ENCODE data around the gene PYGO2.

DNA sequence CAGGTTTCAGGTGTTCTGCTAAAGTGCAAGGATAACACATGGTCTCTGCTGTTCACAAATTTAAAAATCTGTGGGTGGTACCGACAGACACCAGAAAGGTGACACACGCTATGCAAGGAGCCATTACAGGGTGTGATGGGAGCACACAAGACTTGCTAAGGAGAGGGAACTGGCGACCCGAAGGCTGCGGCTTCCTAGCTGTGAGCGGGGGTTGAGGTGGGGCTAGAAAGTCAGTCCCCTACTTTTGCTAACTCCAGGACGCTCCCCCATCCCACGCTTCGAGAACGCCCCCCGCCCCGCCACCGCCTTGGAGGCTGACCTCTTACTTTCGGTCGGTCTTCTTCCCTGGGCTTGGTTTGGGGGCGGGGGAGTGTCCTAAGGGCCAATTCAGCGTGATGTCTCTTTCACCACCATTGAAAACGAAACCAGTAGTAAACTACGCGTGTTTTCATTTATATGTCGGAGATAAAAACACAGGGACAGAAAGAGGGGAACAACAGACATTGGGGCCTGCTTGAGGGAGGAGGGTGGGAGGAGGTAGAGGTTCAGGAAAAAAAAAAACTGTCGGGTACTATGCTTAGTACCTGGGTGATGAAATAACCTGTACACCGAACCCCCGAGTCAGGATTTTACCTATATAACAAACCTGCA, 14.0 kb upstream of the PYGO2 start:
- TF ChIP-seq POLR2A (IDR thresholded peaks at IDR 0.05): no peak
- TF ChIP-seq, protein P1, sequence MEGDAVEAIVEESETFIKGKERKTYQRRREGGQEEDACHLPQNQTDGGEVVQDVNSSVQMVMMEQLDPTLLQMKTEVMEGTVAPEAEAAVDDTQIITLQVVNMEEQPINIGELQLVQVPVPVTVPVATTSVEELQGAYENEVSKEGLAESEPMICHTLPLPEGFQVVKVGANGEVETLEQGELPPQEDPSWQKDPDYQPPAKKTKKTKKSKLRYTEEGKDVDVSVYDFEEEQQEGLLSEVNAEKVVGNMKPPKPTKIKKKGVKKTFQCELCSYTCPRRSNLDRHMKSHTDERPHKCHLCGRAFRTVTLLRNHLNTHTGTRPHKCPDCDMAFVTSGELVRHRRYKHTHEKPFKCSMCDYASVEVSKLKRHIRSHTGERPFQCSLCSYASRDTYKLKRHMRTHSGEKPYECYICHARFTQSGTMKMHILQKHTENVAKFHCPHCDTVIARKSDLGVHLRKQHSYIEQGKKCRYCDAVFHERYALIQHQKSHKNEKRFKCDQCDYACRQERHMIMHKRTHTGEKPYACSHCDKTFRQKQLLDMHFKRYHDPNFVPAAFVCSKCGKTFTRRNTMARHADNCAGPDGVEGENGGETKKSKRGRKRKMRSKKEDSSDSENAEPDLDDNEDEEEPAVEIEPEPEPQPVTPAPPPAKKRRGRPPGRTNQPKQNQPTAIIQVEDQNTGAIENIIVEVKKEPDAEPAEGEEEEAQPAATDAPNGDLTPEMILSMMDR (IDR thresholded peaks at IDR 0.05): no peak

Data from thyroid gland (tissue), 4 donors.